Measurements from ENCODE around the gene TRABD2B.

The TRABD2B gene

DNA sequence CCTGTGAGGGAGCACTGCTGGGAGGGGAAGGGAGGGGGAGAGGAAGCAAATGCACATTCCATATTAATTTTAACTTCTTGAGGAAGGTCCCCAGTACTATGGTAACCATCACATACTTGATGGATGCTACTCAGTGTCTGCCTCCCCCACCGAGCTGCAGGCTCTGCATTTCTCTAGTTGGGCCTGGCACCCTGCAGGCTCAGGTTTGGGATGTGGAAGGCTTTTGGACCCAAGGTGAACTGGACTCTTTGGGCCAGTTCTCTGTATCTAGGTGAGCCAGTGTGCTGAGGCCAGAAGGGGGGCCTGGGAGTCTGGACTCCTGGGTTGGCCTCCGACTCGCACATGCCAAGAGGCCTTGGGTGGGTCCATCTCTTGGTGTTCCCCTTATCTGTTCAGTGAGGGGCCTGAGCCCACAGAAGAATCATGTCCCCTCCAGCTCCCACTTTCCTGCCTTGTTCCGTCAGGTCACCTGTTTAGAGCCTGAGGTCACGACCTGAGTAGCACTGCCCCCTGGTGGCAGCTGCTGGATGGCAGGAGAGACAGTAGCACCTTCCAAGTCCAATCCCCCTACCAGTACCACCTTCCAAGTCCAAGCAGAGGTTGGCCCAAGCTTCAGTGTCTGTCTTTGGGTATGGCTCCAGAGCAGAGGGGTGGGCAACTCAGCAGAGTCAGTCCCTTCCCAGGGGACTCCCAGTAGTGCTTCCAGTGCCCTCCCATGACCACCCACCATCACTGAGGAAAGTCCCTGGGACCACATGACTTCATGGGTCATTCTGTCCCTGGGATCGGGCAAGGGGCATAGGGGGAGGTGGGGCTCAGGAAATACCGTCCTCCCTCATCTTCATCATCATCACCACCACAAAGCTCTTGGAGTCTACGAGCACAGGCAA is 241.8 kb downstream of the TRABD2B start:
- TF ChIP-seq TEAD4 (IDR thresholded peaks at IDR 0.05) (no peak), RAD21 (IDR thresholded peaks at IDR 0.05; ENCODE audit: low read depth) (peak; percentile 34; the same call in 1 of the 2 replicates)

DNA sequence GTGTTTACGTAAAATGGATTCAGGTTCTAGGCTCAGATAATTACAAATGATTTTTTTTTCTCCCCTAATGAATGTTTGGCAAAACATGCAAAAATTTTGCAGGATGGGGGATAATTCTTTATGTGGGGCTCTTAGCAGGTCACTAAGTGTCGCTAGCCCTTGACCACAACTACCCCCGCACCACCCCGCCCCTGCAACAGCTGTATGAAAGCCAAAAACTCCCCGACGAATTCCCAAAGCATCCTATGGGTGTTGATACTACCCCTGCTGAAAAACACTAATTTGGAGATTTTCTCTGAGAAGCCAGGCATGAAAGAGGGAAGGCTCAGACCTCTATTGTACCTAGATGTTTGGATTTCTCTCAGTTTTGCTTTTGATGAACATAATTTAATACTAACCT is 243.0 kb downstream of the TRABD2B start:
- no peak for TF ChIP-seq TCF12 (IDR thresholded peaks at IDR 0.05; ENCODE audit: low read depth)
- no peak for TF ChIP-seq YY1 (IDR thresholded peaks at IDR 0.05; ENCODE audit: low read depth)
- TF ChIP-seq TEAD4 (IDR thresholded peaks at IDR 0.05), result no peak
- TF ChIP-seq RAD21 (IDR thresholded peaks at IDR 0.05; ENCODE audit: low read depth), result no peak
- TF ChIP-seq EP300 (IDR thresholded peaks at IDR 0.05; ENCODE audit: borderline replicate concordance), result no peak
- no peak for TF ChIP-seq FOXM1 (IDR thresholded peaks at IDR 0.05; ENCODE audit: borderline replicate concordance, low read depth)
- no peak for TF ChIP-seq TAF1 (IDR thresholded peaks at IDR 0.05; ENCODE audit: low read depth)
- TF ChIP-seq, protein P1, sequence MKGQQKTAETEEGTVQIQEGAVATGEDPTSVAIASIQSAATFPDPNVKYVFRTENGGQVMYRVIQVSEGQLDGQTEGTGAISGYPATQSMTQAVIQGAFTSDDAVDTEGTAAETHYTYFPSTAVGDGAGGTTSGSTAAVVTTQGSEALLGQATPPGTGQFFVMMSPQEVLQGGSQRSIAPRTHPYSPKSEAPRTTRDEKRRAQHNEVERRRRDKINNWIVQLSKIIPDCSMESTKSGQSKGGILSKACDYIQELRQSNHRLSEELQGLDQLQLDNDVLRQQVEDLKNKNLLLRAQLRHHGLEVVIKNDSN (IDR thresholded peaks at IDR 0.05), result no peak
- no peak for TF ChIP-seq CREB1 (IDR thresholded peaks at IDR 0.05; ENCODE audit: low read depth)
- no peak for TF ChIP-seq CEBPB (IDR thresholded peaks at IDR 0.05)
- TF ChIP-seq, protein P2, sequence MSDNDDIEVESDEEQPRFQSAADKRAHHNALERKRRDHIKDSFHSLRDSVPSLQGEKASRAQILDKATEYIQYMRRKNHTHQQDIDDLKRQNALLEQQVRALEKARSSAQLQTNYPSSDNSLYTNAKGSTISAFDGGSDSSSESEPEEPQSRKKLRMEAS (IDR thresholded peaks at IDR 0.05), result no peak
- TF ChIP-seq NFIC (IDR thresholded peaks at IDR 0.05), result no peak
- no peak for TF ChIP-seq EGR1 (IDR thresholded peaks at IDR 0.05)
- TF ChIP-seq ZBTB7A (IDR thresholded peaks at IDR 0.05; ENCODE audit: low read depth), result no peak
- TF ChIP-seq, protein P3, sequence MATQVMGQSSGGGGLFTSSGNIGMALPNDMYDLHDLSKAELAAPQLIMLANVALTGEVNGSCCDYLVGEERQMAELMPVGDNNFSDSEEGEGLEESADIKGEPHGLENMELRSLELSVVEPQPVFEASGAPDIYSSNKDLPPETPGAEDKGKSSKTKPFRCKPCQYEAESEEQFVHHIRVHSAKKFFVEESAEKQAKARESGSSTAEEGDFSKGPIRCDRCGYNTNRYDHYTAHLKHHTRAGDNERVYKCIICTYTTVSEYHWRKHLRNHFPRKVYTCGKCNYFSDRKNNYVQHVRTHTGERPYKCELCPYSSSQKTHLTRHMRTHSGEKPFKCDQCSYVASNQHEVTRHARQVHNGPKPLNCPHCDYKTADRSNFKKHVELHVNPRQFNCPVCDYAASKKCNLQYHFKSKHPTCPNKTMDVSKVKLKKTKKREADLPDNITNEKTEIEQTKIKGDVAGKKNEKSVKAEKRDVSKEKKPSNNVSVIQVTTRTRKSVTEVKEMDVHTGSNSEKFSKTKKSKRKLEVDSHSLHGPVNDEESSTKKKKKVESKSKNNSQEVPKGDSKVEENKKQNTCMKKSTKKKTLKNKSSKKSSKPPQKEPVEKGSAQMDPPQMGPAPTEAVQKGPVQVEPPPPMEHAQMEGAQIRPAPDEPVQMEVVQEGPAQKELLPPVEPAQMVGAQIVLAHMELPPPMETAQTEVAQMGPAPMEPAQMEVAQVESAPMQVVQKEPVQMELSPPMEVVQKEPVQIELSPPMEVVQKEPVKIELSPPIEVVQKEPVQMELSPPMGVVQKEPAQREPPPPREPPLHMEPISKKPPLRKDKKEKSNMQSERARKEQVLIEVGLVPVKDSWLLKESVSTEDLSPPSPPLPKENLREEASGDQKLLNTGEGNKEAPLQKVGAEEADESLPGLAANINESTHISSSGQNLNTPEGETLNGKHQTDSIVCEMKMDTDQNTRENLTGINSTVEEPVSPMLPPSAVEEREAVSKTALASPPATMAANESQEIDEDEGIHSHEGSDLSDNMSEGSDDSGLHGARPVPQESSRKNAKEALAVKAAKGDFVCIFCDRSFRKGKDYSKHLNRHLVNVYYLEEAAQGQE (IDR thresholded peaks at IDR 0.05; ENCODE audit: low read depth), result no peak

DNA sequence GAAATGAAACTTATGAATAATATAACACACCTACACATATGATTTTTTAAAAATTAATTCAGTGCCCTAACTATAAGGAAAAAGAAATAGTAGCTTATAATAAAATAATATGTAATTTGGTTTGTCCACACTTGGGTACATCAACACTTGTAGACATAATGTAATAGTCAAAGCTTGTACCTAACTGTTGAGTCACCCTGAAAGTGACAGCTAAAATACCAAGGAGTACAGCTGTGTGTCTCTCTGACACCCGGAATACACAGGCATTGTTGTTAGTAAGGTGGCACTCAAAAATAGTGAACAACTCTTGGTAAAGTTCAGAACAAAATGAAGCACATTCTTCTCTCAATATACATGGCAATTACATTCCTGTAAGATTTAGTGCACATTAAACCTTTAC is 243.4 kb downstream of the TRABD2B start:
- TF ChIP-seq EP300 (IDR thresholded peaks at IDR 0.05; ENCODE audit: borderline replicate concordance) (no peak), ZBTB7A (IDR thresholded peaks at IDR 0.05; ENCODE audit: low read depth) (no peak), NFIC (IDR thresholded peaks at IDR 0.05) (no peak), TEAD4 (IDR thresholded peaks at IDR 0.05) (no peak), CEBPB (IDR thresholded peaks at IDR 0.05) (no peak), TCF12 (IDR thresholded peaks at IDR 0.05; ENCODE audit: low read depth) (no peak), TAF1 (IDR thresholded peaks at IDR 0.05; ENCODE audit: low read depth) (no peak), CREB1 (IDR thresholded peaks at IDR 0.05; ENCODE audit: low read depth) (no peak), FOXM1 (IDR thresholded peaks at IDR 0.05; ENCODE audit: borderline replicate concordance, low read depth) (no peak), EGR1 (IDR thresholded peaks at IDR 0.05) (no peak), YY1 (IDR thresholded peaks at IDR 0.05; ENCODE audit: low read depth) (no peak), RAD21 (IDR thresholded peaks at IDR 0.05; ENCODE audit: low read depth) (no peak)
- TF ChIP-seq, protein P2 (IDR thresholded peaks at IDR 0.05), result no peak
- TF ChIP-seq, protein P3 (IDR thresholded peaks at IDR 0.05; ENCODE audit: low read depth), result no peak
- TF ChIP-seq, protein P1 (IDR thresholded peaks at IDR 0.05), result no peak

DNA sequence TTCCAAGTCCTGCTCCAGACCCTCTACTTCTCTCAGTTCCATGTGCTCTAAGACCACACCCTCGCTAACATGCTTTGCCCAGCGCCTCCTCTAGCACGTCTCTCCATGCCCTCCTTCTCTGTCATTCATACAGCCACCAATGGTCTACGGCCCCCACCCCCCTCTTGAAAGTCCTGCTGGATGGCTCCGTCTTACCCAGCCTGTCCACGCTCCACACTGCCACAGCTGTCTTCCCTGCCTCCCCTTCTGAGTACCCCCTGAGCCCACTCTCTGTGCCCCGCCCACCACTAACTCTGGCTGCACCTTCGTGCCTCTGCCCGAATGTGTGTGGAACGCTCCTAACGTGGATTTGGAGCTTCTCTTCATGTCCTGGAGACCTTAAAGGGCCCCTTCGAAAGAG is 244.6 kb downstream of the TRABD2B start:
- TF ChIP-seq CEBPB (IDR thresholded peaks at IDR 0.05), result no peak
- TF ChIP-seq TEAD4 (IDR thresholded peaks at IDR 0.05), result no peak
- no peak for TF ChIP-seq EP300 (IDR thresholded peaks at IDR 0.05; ENCODE audit: borderline replicate concordance)
- no peak for TF ChIP-seq EGR1 (IDR thresholded peaks at IDR 0.05)
- TF ChIP-seq, protein P3 (IDR thresholded peaks at IDR 0.05; ENCODE audit: low read depth), result no peak
- TF ChIP-seq ZBTB7A (IDR thresholded peaks at IDR 0.05; ENCODE audit: low read depth), result no peak
- TF ChIP-seq CREB1 (IDR thresholded peaks at IDR 0.05; ENCODE audit: low read depth), result no peak
- TF ChIP-seq YY1 (IDR thresholded peaks at IDR 0.05; ENCODE audit: low read depth), result no peak
- no peak for TF ChIP-seq TAF1 (IDR thresholded peaks at IDR 0.05; ENCODE audit: low read depth)
- TF ChIP-seq FOXM1 (IDR thresholded peaks at IDR 0.05; ENCODE audit: borderline replicate concordance, low read depth), result no peak
- TF ChIP-seq NFIC (IDR thresholded peaks at IDR 0.05), result no peak
- no peak for TF ChIP-seq RAD21 (IDR thresholded peaks at IDR 0.05; ENCODE audit: low read depth)
- TF ChIP-seq, protein P1 (IDR thresholded peaks at IDR 0.05), result no peak
- TF ChIP-seq TCF12 (IDR thresholded peaks at IDR 0.05; ENCODE audit: low read depth), result no peak
- TF ChIP-seq, protein P2 (IDR thresholded peaks at IDR 0.05), result no peak
